T-cell (primary cell): Measurements from ENCODE around the gene SLC28A1. TPM values are rescaled to one million over a fixed set of nuclear protein-coding genes. Genes with fewer than 3 reads are reported as not detected.

Experiments
- ATAC-seq, 4 experiments: fragments of 200-7000 bp in 3 of 4; fragments of 150-1000 bp in 1 of 4; cut with Tn5 transposase; replicated peaks in 1 of 4; 1 replicate in 3 of 4; 2 replicates in 1 of 4; pipeline ENCODE4 v1.10.0; 2021; ENCODE audit warnings: moderate library complexity in 3 of 4, mild to moderate bottlenecking in 2 of 4, moderate number of reproducible peaks in 1 of 4
- CTCF ChIA-PET, 2 donors: fragments of 300-600 bp; sonication (Branson Sonifier 250); formaldehyde crosslinking; loops; one replicate each; lab custom pipeline; 2022; ENCODE audit warnings: antibody characterized with exemption in 2 of 2; lab: Charles Lee
- POLR2A ChIA-PET, 2 donors: fragments of 300-600 bp; sonication (Branson Sonifier 250); formaldehyde crosslinking; loops; one replicate each; lab custom pipeline; 2022; ENCODE audit warnings: antibody characterized with exemption in 2 of 2; lab: Charles Lee
- DNase-seq, 35 experiments: peaks; one replicate each; pipeline versions ENCODE4 v3.0.0 to v3.0.0-alpha.2; 2013 to 2023
- H3K27ac ChIP-seq: one replicate; pipeline ENCODE4 v1.5.1; 2013; ENCODE audit warnings: low read length
- H3K27me3 ChIP-seq, 2 experiments: replicated peaks in 1 of 2; 1 replicate in 1 of 2; 2 replicates in 1 of 2; pipeline versions ENCODE4 v1.6.1 to v1.7.0; 2013; ENCODE audit warnings: low read length in 1 of 2, mixed read lengths in 1 of 2; ENCODE audit not compliant: control insufficient read depth in 2 of 2, insufficient read depth in 2 of 2; ENCODE audit errors: extremely low read depth in 1 of 2
- H3K36me3 ChIP-seq, 2 donors: 1 replicate in 1 of 2; 2 replicates in 1 of 2; pipeline versions ENCODE4 v1.6.1 to v1.7.0; 2013; ENCODE audit warnings: low read length in 1 of 2; ENCODE audit not compliant: control insufficient read depth in 2 of 2, insufficient read depth in 1 of 2; ENCODE audit errors: extremely low read depth in 1 of 2
- H3K4me1 ChIP-seq, 2 experiments: 1 replicate in 1 of 2; 2 replicates in 1 of 2; pipeline versions ENCODE4 v1.6.1 to v1.7.0; 2013; ENCODE audit warnings: low read length in 2 of 2, mixed read lengths in 1 of 2; ENCODE audit not compliant: insufficient read depth in 2 of 2, control insufficient read depth in 1 of 2; ENCODE audit errors: extremely low read depth in 1 of 2
- H3K4me3 ChIP-seq, 2 donors: 1 replicate in 1 of 2; 2 replicates in 1 of 2; pipeline versions ENCODE4 v1.5.1 to v1.7.0; 2013; ENCODE audit warnings: mild to moderate bottlenecking in 2 of 2, low read length in 1 of 2, moderate library complexity in 1 of 2; ENCODE audit not compliant: control insufficient read depth in 1 of 2; ENCODE audit errors: extremely low read depth in 1 of 2
- H3K9me3 ChIP-seq: 2 replicates; pipeline ENCODE4 v1.7.0; 2013
- H3K27ac Mint-ChIP-seq, 2 donors: one replicate each; pipeline ENCODE4 v1.8.0; 2020 to 2021; ENCODE audit warnings: mild to moderate bottlenecking in 2 of 2, mixed read lengths in 2 of 2
- H3K27me3 Mint-ChIP-seq, 2 donors: one replicate each; pipeline ENCODE4 v1.8.0; 2021 to 2022; ENCODE audit warnings: mixed read lengths in 2 of 2
- H3K36me3 Mint-ChIP-seq: one replicate; pipeline ENCODE4 v1.8.0; 2021; ENCODE audit warnings: mixed read lengths
- H3K4me1 Mint-ChIP-seq, 3 donors: one replicate each; pipeline ENCODE4 v1.8.0; 2020 to 2022; ENCODE audit warnings: mixed read lengths in 3 of 3, mild to moderate bottlenecking in 1 of 3
- H3K4me3 Mint-ChIP-seq, 3 donors: one replicate each; pipeline ENCODE4 v1.8.0; 2020 to 2022; ENCODE audit warnings: mild to moderate bottlenecking in 3 of 3, mixed read lengths in 3 of 3, moderate library complexity in 3 of 3
- H3K9me3 Mint-ChIP-seq, 3 donors: one replicate each; pipeline ENCODE4 v1.8.0; 2020 to 2022; ENCODE audit warnings: mixed read lengths in 3 of 3
- WGBS: methylation state at CpG from one replicate; pipeline ENCODE4 v1.1.5; 2013; ENCODE audit warnings: missing lambda C conversion rate; ENCODE audit not compliant: insufficient coverage; 5-methylcytosine and 5-hydroxymethylcytosine counted together
- total RNA-seq, 35 experiments: library from RNA in 6 of 35; stranded (reverse) in 6 of 35; fragments of 120-200 nt in 1 of 35; gene quantifications; one replicate each; pipeline versions ENCODE4 v1.2.1 to v1.2.4 and lab custom pipeline; 2013 to 2026

The SLC28A1 gene
- total RNA-seq, 5 donors from 2014 or later (not counting 1 experiment from before 2014, with no cell fraction given): not detected

DNA sequence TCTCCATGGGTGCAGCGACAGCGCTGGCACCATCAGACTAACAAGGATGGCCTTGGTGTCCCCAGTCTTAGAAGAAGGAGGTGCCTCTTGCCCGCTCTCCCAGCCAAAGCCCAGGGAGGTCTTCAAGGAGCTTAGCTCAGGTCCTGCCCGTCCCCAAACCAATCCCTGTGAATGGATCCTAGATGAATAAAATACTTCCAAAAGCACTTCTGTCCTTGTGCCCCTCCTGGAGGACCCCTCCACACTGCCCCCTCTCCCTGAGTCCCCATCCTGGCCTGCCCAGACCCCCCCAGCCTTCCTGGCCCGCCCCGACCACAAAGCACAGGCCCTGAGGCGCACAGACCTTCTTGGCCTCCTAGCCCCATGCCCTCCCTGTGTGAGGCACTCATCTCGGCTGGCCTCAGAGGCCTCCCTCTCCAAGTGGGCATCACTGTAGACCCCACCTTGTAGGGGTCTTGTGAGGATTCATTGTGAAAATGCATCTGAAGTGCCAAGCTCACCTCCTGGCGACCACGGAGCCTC lies 8.4 kb downstream of the SLC28A1 start:
- Mint-ChIP-seq H3K27ac (no peak overlapping the region), H3K4me3 (no peak overlapping the region), H3K27me3 (peaks cover 6 to 12% of the 10 kb centered on the region in 2 donors), H3K36me3 (no peaks in the 10 kb centered on the region), H3K4me1 (no peaks in the 10 kb centered on the region), H3K9me3 (no peaks in the 10 kb centered on the region)
- ATAC-seq (no peak), DNase-seq (no peak)
- H3K4me1 ChIP-seq: no peaks in the 10 kb centered on the region
- ChIA-PET POLR2A (no interaction called here), CTCF (no interaction called here)
- no peak overlapping the region for H3K4me3 ChIP-seq
- H3K36me3 ChIP-seq: no peaks in the 10 kb centered on the region
- WGBS: 85% methylated on average over 5 of the region's 10 CpGs
- no peaks in the 10 kb centered on the region for H3K9me3 ChIP-seq
- H3K27ac ChIP-seq: no peak overlapping the region
- H3K27me3 ChIP-seq: peaks cover 0 to 36% of the 10 kb centered on the region in 2 experiments

DNA sequence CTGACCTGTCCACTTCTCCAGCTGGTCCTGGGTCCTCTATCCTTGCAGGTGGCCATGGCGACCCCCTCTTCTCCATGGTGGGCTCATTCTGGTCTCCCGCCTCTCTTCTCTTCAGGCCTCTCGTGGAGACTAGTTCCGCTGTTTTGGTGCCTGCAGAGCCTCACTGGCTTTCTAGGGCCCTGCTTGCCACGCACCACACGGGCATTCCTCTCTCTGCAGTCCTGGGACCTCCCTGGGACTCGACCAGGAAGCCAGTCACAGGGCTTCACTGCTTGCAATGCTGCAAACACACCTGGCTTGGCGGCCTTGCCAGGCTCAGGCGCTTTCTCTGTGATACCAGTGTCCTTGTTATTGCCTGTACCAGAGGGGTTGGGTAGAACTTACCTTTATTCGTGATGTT lies 9.1 kb downstream of the SLC28A1 start:
- no peak overlapping the region for H3K27ac Mint-ChIP-seq
- peaks cover 0 to 30% of the 10 kb centered on the region in 2 experiments for H3K27me3 ChIP-seq
- peaks cover 0 to 1% (median 0%) of the 10 kb centered on the region in 3 donors for H3K9me3 Mint-ChIP-seq
- ChIA-PET CTCF (no interaction called here), POLR2A (no interaction called here)
- H3K4me3 ChIP-seq: no peak overlapping the region
- H3K36me3 Mint-ChIP-seq: no peaks in the 10 kb centered on the region
- no peaks in the 10 kb centered on the region for H3K4me1 ChIP-seq
- ATAC-seq (no peak), DNase-seq (no peak)
- no peak overlapping the region for H3K27ac ChIP-seq
- peaks cover 6 to 12% of the 10 kb centered on the region in 2 donors for H3K27me3 Mint-ChIP-seq
- no peaks in the 10 kb centered on the region for H3K9me3 ChIP-seq
- H3K36me3 ChIP-seq: no peaks in the 10 kb centered on the region
- no peak overlapping the region for H3K4me3 Mint-ChIP-seq
- 73% methylated on average over 10 of the region's 10 CpGs for WGBS
- H3K4me1 Mint-ChIP-seq: no peaks in the 10 kb centered on the region

- H3K9me3 ChIP-seq: no peaks in the 10 kb centered on the region
- H3K27me3 Mint-ChIP-seq: peaks cover 12 to 13% of the 10 kb centered on the region in 2 donors
- no peaks in the 10 kb centered on the region for H3K4me1 Mint-ChIP-seq
- peaks cover 0 to 10% (median 0%) of the 10 kb centered on the region in 3 donors for H3K9me3 Mint-ChIP-seq
- no peak overlapping the region for H3K4me3 ChIP-seq
- H3K27me3 ChIP-seq: peaks cover 0 to 29% of the 10 kb centered on the region in 2 experiments
- H3K4me1 ChIP-seq: no peaks in the 10 kb centered on the region
- H3K36me3 Mint-ChIP-seq: no peaks in the 10 kb centered on the region
- ChIA-PET CTCF (no interaction called here), POLR2A (interaction anchor here in 1 of 2 donors (0.6 kb wide), 1 partner anchor 116 kb away, joined by 3 read pairs; no protein-coding TSS in a partner anchor)
- no peak overlapping the region for H3K4me3 Mint-ChIP-seq
- no peak overlapping the region for H3K27ac ChIP-seq
- no peak for ATAC-seq
- H3K27ac Mint-ChIP-seq: no peak overlapping the region
- H3K36me3 ChIP-seq: no peaks in the 10 kb centered on the region
- no peak for DNase-seq
- 76% methylated on average over 4 of the region's 12 CpGs for WGBS
These were observed 10.4 kb downstream of the SLC28A1 start for GRCh38 chr15:84894736-84895425.

DNA sequence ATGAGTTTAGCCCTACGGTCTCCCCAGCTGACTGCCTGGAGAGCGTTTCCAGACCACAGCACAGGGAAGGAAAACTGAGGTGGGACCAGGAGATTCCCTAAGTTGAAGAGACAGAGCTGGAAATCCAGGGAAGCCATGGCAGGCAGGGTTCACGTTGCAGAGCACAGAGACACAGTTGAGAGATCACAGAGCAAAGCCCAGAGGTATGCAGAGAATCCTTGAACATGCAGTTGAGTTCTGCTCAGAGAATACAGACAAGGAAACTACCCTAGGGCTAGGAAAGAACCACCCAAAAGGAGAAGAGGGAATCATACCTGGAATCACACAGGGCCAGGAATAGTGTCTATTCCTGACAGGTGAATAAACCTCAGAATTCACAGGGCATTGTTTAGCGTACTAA lies 14.3 kb downstream of the SLC28A1 start:
- ChIA-PET CTCF (no interaction called here), POLR2A (no interaction called here)
- Histone ChIP-seq H3K27me3 (peaks cover 0 to 16% of the 10 kb centered on the region in 2 experiments), H3K36me3 (no peaks in the 10 kb centered on the region), H3K9me3 (no peaks in the 10 kb centered on the region), H3K27ac (no peak overlapping the region), H3K4me3 (no peak overlapping the region), H3K4me1 (no peaks in the 10 kb centered on the region)
- H3K9me3 Mint-ChIP-seq: peaks cover 0 to 10% (median 0%) of the 10 kb centered on the region in 3 donors
- no peak overlapping the region for H3K4me3 Mint-ChIP-seq
- no peak overlapping the region for H3K27ac Mint-ChIP-seq
- H3K36me3 Mint-ChIP-seq: no peaks in the 10 kb centered on the region
- no peak for DNase-seq
- peaks cover 8 to 11% of the 10 kb centered on the region in 2 donors for H3K27me3 Mint-ChIP-seq
- 84% methylated on average over 3 of the region's 4 CpGs for WGBS
- ATAC-seq: no peak
- H3K4me1 Mint-ChIP-seq: no peaks in the 10 kb centered on the region

DNA sequence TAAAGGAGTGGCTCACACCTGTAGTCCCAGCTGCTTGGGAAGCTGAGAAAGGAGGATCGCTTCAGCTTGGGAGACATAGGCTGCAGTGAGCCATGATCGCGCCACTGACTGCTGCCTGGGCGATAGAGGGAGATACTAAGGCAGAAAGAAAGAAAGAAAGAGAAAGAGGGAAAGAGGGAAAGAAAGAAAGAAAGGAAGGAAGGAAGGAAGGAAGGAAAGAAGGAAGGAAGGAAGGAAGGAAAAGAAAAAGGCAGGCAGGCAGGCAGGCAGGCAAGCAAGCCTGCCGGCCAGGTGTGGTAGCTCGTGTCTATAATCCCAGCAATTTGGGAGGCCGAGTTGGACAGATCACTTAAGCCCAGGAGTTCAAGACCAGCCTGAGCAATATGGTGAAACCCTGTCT lies 15.3 kb downstream of the SLC28A1 start:
- DNase-seq (no peak), ATAC-seq (no peak)
- Mint-ChIP-seq H3K27me3 (peaks cover 7 to 8% of the 10 kb centered on the region in 2 donors), H3K4me3 (no peak overlapping the region), H3K9me3 (peaks cover 0 to 10% (median 0%) of the 10 kb centered on the region in 3 donors), H3K4me1 (no peaks in the 10 kb centered on the region), H3K36me3 (no peaks in the 10 kb centered on the region), H3K27ac (no peak overlapping the region)
- Histone ChIP-seq H3K27me3 (peaks cover 0 to 11% of the 10 kb centered on the region in 2 experiments), H3K9me3 (no peaks in the 10 kb centered on the region), H3K36me3 (no peaks in the 10 kb centered on the region), H3K4me3 (no peak overlapping the region), H3K4me1 (no peaks in the 10 kb centered on the region), H3K27ac (no peak overlapping the region)
- WGBS: 81% methylated on average over 6 of the region's 7 CpGs
- POLR2A ChIA-PET: no interaction called here
- CTCF ChIA-PET: no interaction called here

- H3K4me1 Mint-ChIP-seq: no peaks in the 10 kb centered on the region
- ChIA-PET CTCF (no interaction called here), POLR2A (no interaction called here)
- no peak for DNase-seq
- no peak for ATAC-seq
- no CpG with 5 or more reads among the region's 2 CpGs for WGBS
- Histone ChIP-seq H3K4me1 (no peaks in the 10 kb centered on the region), H3K36me3 (no peaks in the 10 kb centered on the region), H3K9me3 (no peaks in the 10 kb centered on the region), H3K27me3 (peaks cover 0 to 3% of the 10 kb centered on the region in 2 experiments), H3K27ac (no peak overlapping the region), H3K4me3 (no peak overlapping the region)
- no peak overlapping the region for H3K27ac Mint-ChIP-seq
- peaks cover 7 to 8% of the 10 kb centered on the region in 2 donors for H3K27me3 Mint-ChIP-seq
- no peaks in the 10 kb centered on the region for H3K36me3 Mint-ChIP-seq
- peaks cover 0 to 10% (median 0%) of the 10 kb centered on the region in 3 donors for H3K9me3 Mint-ChIP-seq
- H3K4me3 Mint-ChIP-seq: no peak overlapping the region
These were observed 17.1 kb downstream of the SLC28A1 start for GRCh38 chr15:84901540-84901939.
